Nephron (organoid): ENCODE data around the gene COA1.
"Not testable (repeated sequence)": the region's sequence is repeated elsewhere in the genome, so short reads cannot be mapped to it uniquely, and the experiment has no call there.

Experiments used
- H3K27ac Mint-ChIP-seq, 3 experiments: 2 replicates each; pipeline ENCODE4 v1.8.0; 2020; ENCODE audit warnings: mixed read lengths in 3 of 3, mild to moderate bottlenecking in 2 of 3, moderate library complexity in 1 of 3
- H3K27me3 Mint-ChIP-seq: 2 replicates; pipeline ENCODE4 v1.8.0; 2021; ENCODE audit warnings: low read depth, mild to moderate bottlenecking, moderate library complexity, mixed read lengths
- H3K36me3 Mint-ChIP-seq: 2 replicates; pipeline ENCODE4 v1.8.0; 2020; ENCODE audit warnings: low read depth, mixed read lengths
- H3K4me1 Mint-ChIP-seq: 2 replicates; pipeline ENCODE4 v1.8.0; 2020; ENCODE audit warnings: mixed read lengths
- H3K4me3 Mint-ChIP-seq, 3 experiments: 2 replicates each; pipeline ENCODE4 v1.8.0; 2020; ENCODE audit warnings: mild to moderate bottlenecking in 3 of 3, mixed read lengths in 3 of 3, moderate library complexity in 2 of 3
- H3K9me3 Mint-ChIP-seq: 2 replicates; pipeline ENCODE4 v1.8.0; 2020; ENCODE audit warnings: mixed read lengths
- TF ChIP-seq, protein P1 (sequence below), 3 experiments: fragments of 200-600 bp; sonication (generic); IDR thresholded peaks; one replicate each; pipeline ENCODE4 v1.5.0; 2021; ENCODE audit warnings: antibody characterized with exemption in 3 of 3; ENCODE audit not compliant: unreplicated experiment in 3 of 3

Gene COA1

DNA sequence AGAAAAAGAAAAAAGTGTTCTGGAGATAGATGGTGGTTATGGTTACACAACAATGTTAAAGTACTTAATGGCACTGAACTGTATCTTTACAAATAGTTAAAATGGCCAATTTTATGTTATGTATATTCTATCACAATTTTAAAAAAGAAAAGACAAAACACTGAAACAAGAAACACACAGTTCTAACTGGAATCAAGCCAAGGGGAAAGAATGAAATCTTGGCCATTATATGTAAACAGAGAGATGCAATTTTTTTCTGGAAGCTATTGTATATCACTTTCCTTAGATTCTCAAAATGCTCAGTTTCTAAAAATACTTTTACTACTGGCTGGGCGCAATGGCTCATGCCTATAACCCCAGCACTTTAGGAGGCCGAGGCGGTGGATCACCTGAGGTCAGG lies 4.1 kb downstream of the COA1 start:
- Mint-ChIP-seq H3K27me3 (no peaks in the 10 kb centered on the region), H3K9me3 (no peaks in the 10 kb centered on the region), H3K27ac (no peak overlapping the region), H3K36me3 (peaks cover 18% of the 10 kb centered on the region), H3K4me1 (peaks cover 43% of the 10 kb centered on the region), H3K4me3 (no peak overlapping the region)
- TF ChIP-seq, protein P1, sequence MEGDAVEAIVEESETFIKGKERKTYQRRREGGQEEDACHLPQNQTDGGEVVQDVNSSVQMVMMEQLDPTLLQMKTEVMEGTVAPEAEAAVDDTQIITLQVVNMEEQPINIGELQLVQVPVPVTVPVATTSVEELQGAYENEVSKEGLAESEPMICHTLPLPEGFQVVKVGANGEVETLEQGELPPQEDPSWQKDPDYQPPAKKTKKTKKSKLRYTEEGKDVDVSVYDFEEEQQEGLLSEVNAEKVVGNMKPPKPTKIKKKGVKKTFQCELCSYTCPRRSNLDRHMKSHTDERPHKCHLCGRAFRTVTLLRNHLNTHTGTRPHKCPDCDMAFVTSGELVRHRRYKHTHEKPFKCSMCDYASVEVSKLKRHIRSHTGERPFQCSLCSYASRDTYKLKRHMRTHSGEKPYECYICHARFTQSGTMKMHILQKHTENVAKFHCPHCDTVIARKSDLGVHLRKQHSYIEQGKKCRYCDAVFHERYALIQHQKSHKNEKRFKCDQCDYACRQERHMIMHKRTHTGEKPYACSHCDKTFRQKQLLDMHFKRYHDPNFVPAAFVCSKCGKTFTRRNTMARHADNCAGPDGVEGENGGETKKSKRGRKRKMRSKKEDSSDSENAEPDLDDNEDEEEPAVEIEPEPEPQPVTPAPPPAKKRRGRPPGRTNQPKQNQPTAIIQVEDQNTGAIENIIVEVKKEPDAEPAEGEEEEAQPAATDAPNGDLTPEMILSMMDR (IDR thresholded peaks at IDR 0.05; ENCODE audit: unreplicated experiment in 3 of 3), result no peak

DNA sequence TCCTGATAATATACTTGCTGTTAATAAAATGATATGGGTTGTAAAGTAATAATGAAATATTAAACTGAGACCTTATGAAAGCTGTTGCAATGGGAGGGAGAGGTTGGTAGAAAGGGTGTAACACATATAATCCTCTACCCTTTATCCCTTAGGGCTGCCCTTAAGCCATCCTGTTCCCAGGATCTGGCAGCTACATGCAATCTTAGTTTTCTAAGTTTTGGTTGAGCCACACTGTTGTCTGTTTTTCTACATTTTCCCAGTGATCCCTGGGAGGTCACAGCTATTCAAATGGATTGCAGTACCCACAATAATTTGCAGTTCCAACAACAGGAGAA lies 6.3 kb downstream of the COA1 start:
- TF ChIP-seq, protein P1 (IDR thresholded peaks at IDR 0.05; ENCODE audit: unreplicated experiment in 3 of 3), result no peak
- Mint-ChIP-seq H3K4me3 (no peak overlapping the region), H3K9me3 (no peaks in the 10 kb centered on the region), H3K4me1 (peaks cover 36% of the 10 kb centered on the region), H3K27me3 (no peaks in the 10 kb centered on the region), H3K36me3 (peaks cover 29% of the 10 kb centered on the region), H3K27ac (no peak overlapping the region)

DNA sequence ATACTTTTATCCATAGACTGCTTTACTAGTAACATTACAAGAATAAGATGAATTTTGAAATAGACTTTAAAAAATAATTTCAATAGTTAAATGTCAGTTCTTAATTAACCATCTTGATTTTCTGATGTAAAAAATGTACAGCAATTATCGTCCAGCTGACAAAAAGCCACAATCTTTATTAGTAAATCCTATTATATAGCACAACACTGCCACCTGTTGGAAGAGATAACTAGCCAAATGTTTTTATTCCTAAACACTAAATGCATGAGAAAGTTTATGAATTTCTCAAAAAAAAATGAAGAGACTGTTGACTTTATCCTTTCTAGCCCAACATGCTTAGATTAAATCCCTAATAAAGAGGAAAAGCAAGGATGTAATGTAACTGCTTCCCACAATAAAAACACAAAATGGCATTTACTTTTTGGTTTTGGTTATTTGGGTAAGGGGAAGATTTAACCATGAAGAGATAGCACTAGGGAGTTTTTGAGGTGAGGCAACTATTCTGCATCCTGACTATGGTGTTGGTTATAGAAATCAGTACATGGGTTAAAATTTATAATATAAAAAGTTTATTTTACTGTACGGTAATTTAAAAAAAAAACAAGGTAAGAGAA lies 8.0 kb downstream of the COA1 start:
- no peak overlapping the region for H3K27ac Mint-ChIP-seq
- no peak overlapping the region for H3K4me3 Mint-ChIP-seq
- H3K27me3 Mint-ChIP-seq, result no peaks in the 10 kb centered on the region
- peaks cover under 1% of the 10 kb centered on the region for H3K9me3 Mint-ChIP-seq
- peaks cover 22% of the 10 kb centered on the region for H3K4me1 Mint-ChIP-seq
- peaks cover 36% of the 10 kb centered on the region for H3K36me3 Mint-ChIP-seq
- TF ChIP-seq, protein P1 (IDR thresholded peaks at IDR 0.05; ENCODE audit: unreplicated experiment in 3 of 3), result peak; percentile 65 to 76 (median 67)

DNA sequence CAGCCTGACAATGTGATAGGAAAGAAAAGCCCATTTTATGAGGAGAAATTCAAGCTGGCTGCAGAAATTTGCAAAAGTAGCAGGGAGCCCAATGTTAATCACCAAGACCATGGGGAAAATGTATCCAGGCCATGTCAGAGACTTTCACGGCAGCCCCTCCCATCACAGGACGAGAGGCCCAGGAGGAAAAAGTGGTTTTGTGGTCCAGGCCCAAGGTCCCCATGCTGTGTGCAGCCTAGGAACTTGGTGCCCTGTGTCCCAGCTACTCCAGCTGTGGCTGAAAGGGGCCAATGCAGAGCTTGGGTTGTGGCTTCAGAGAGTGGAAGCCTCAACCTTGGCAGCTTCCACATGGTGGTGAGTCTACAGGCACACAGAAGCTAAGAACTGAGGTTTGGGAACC lies 12.7 kb downstream of the COA1 start:
- H3K27me3 Mint-ChIP-seq, result no peaks in the 10 kb centered on the region
- H3K27ac Mint-ChIP-seq, result no peak overlapping the region
- TF ChIP-seq, protein P1 (IDR thresholded peaks at IDR 0.05; ENCODE audit: unreplicated experiment in 3 of 3), result no peak
- H3K9me3 Mint-ChIP-seq, result peaks cover 6% of the 10 kb centered on the region
- peaks cover 58% of the 10 kb centered on the region for H3K36me3 Mint-ChIP-seq
- H3K4me3 Mint-ChIP-seq, result no peak overlapping the region
- peaks cover 4% of the 10 kb centered on the region for H3K4me1 Mint-ChIP-seq

DNA sequence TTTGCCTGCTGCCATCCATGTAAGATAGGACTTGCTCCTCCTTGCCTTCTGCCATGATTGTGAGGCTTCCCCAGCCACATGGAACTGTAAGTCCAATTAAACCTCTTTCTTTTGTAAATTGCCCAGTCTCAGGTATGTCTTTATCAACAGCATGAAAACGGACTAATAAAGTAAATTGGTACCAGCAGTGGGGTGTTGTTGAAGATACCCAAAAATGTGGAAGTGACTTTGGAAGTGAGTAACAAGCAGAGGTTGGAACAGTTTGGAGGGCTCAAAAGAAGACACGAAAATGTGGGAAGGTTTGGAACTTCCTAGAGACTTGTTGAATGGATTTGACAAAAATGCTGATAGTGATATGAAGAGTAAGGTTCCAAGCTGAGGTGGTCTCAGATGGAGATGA lies 13.4 kb downstream of the COA1 start:
- H3K27ac Mint-ChIP-seq, H3K4me3 Mint-ChIP-seq, H3K9me3 Mint-ChIP-seq, H3K4me1 Mint-ChIP-seq, H3K27me3 Mint-ChIP-seq: not testable (repeated sequence)
- H3K36me3 Mint-ChIP-seq, result peaks cover 61% of the 10 kb centered on the region

DNA sequence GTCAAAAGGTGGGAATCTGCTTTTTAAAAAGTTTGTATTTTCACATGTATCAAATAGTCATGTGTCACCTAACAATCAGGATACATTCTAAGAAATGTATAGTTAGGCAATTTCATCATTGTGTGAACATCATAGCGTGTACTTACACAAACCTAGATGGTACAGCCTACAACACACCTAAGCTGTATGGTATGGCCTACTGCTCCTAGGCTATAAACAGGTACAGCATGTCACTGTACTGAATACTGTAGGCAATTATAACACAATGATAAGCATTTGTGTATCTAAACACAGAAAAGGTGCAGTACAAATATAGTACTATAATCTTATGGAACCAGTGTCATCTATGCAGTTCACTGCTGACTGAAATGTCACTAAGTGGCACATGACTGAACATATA lies 17.8 kb downstream of the COA1 start:
- Mint-ChIP-seq H3K27me3 (no peaks in the 10 kb centered on the region), H3K4me1 (no peaks in the 10 kb centered on the region), H3K36me3 (peaks cover 71% of the 10 kb centered on the region), H3K9me3 (peaks cover 26% of the 10 kb centered on the region), H3K4me3 (no peak overlapping the region), H3K27ac (no peak overlapping the region)
- TF ChIP-seq, protein P1 (IDR thresholded peaks at IDR 0.05; ENCODE audit: unreplicated experiment in 3 of 3), result no peak

DNA sequence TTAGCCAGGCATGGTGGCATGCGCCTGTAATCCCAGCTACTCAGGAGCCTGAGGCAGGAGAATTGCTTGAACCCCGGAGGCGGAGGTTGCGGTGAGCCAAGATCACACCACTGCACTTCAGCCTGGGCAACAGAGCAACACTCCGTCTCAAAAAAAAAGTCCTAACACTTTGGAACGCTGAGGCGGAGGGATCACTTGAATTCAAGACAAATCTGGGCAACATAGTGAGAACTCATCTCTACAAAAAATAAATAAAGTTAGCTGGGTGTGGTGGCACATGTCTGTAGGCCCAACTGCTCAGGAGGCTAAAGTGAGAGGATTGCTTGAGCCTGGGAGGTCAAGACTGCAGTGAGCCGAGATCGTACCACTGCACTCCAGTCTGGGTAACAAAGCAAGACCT lies 21.3 kb downstream of the COA1 start:
- not testable (repeated sequence) for H3K4me1 Mint-ChIP-seq, H3K4me3 Mint-ChIP-seq, H3K27me3 Mint-ChIP-seq, H3K27ac Mint-ChIP-seq
- peaks cover 77% of the 10 kb centered on the region for H3K36me3 Mint-ChIP-seq
- H3K9me3 Mint-ChIP-seq, result peaks cover 34% of the 10 kb centered on the region
